Kidney (tissue), 14 donors: ENCODE measurements around the gene ZNG1A. TPM values are rescaled to one million over a fixed set of nuclear protein-coding genes. Genes with fewer than 3 reads are reported as not detected.
"Not testable (repeated sequence)": the region's sequence is repeated elsewhere in the genome, so short reads cannot be mapped to it uniquely, and the experiment has no call there.

Experiments
- DNase-seq, 5 donors: peaks; one replicate each; pipeline ENCODE4 v3.0.0-alpha.2; 2013 to 2020
- FAIRE-seq: peaks from 2 replicates; lab custom pipeline; 2012; peaks lifted over from hg19 to GRCh38; lab: Jason Lieb, UNC
- H3K27ac ChIP-seq, 2 donors: one replicate each; pipeline ENCODE4 v1.7.0; 2013; ENCODE audit warnings: low read depth in 2 of 2, low read length in 2 of 2, inconsistent platforms in 1 of 2
- H3K27me3 ChIP-seq: one replicate; pipeline ENCODE4 v1.7.1; 2013; ENCODE audit warnings: low read length, inconsistent platforms; ENCODE audit not compliant: control insufficient read depth, insufficient read depth
- H3K36me3 ChIP-seq, 3 donors: one replicate each; pipeline versions ENCODE4 v1.7.0 to v1.7.1; 2013; ENCODE audit warnings: low read length in 3 of 3, control low read depth in 1 of 3, inconsistent platforms in 1 of 3; ENCODE audit not compliant: insufficient read depth in 3 of 3, control insufficient read depth in 2 of 3
- H3K4me1 ChIP-seq, 3 donors: one replicate each; pipeline versions ENCODE4 v1.7.0 to v1.7.1; 2013; ENCODE audit warnings: low read length in 3 of 3, inconsistent platforms in 1 of 3, low read depth in 1 of 3; ENCODE audit not compliant: control insufficient read depth in 2 of 3, insufficient read depth in 2 of 3
- H3K4me3 ChIP-seq, 3 donors: one replicate each; pipeline versions ENCODE4 v1.7.0 to v1.8.1; 2013; ENCODE audit warnings: low read length in 3 of 3, control low read depth in 1 of 3, inconsistent platforms in 1 of 3
- H3K9ac ChIP-seq, 3 donors: one replicate each; pipeline versions ENCODE4 v1.7.0 to v1.7.1; 2013; ENCODE audit warnings: low read length in 3 of 3, control low read depth in 1 of 3, inconsistent platforms in 1 of 3
- H3K9me3 ChIP-seq, 3 donors: one replicate each; pipeline versions ENCODE4 v1.7.0 to v1.7.1; 2013; ENCODE audit warnings: low read length in 3 of 3, control low read depth in 1 of 3, inconsistent platforms in 1 of 3; ENCODE audit not compliant: control insufficient read depth in 2 of 3, insufficient read depth in 1 of 3
- CTCF ChIP-seq: IDR thresholded peaks from 3 replicates; pipeline ENCODE4 v1.5.1; 2012; ENCODE audit warnings: mild to moderate bottlenecking, moderate library complexity, borderline replicate concordance; ENCODE audit not compliant: insufficient read depth; ENCODE audit errors: extremely low read depth
- intact Hi-C: fragments of 100-400 bp; cut with DNase I; formaldehyde crosslinking; loops from one replicate; pipeline ENCODE4 v1.11.1; 2022
- polyA plus RNA-seq: library from polyadenylated mRNA; stranded (reverse); fragments of 350-450 nt; fragmentation: Illumina TruSeq; extraction: RNeasy Lipid Tissue Mini Kit (QIAGEN cat#74804); gene quantifications from one replicate; pipeline ENCODE4 v1.2.3, GENCODE V29; 2014; ENCODE audit warnings: low read depth, low replicate concordance; ENCODE audit not compliant: insufficient read depth
- total RNA-seq: library from RNA; stranded (reverse); fragmentation: NEBNext Ultra II Directional; extraction: Animal tissue kit (Norgen Biotek cat#: 25700); gene quantifications from one replicate; pipeline ENCODE4 v1.2.1, GENCODE V29; 2021
- donor health status: control.
- donor health status: control.
- donor health status: control.
- donor health status: control.
- donor health status: control.
- donor health status: DM: yes; HTN: yes; CAD: no.
- donor health status: Normal renal cell carcinoma (clear cell type).

The ZNG1A gene
- total and polyA plus RNA-seq, 2 donors from 2014 or later, result 32.7 to 58.0 TPM

GRCh38 chr9:219670-220365, 41.0 kb upstream of the ZNG1A start:
- peaks cover 0 to 19% (median 6%) of the 10 kb centered on the region in 3 donors for H3K4me1 ChIP-seq
- H3K4me3 ChIP-seq, result no peak overlapping the region
- TF ChIP-seq CTCF, result no peak
- no peak for DNase-seq
- H3K9ac ChIP-seq, result no peak overlapping the region
- intact Hi-C loops, result no loop called here
- H3K9me3 ChIP-seq, result no peaks in the 10 kb centered on the region
- H3K36me3 ChIP-seq, result no peaks in the 10 kb centered on the region
- H3K27ac ChIP-seq, result peak overlapping the region; percentile 7 to 21
- H3K27me3 ChIP-seq, result peaks cover 7% of the 10 kb centered on the region
- FAIRE-seq, result no peak

GRCh38 chr9:219036-219435, 40.2 kb upstream of the ZNG1A start:
- Histone ChIP-seq H3K4me1 (peaks cover 0 to 19% (median 2%) of the 10 kb centered on the region in 3 donors), H3K27ac (peak overlapping the region in 1 of 2 donors; percentile 21)
- H3K9me3 ChIP-seq, H3K36me3 ChIP-seq, H3K27me3 ChIP-seq, FAIRE-seq, H3K9ac ChIP-seq, DNase-seq, intact Hi-C loops, H3K4me3 ChIP-seq: not testable (repeated sequence)

- intact Hi-C loops, result no loop called here
- Histone ChIP-seq H3K27me3 (peaks cover 7% of the 10 kb centered on the region), H3K36me3 (no peaks in the 10 kb centered on the region), H3K4me3 (no peak overlapping the region), H3K9me3 (no peaks in the 10 kb centered on the region), H3K9ac (no peak overlapping the region), H3K27ac (peak overlapping the region; percentile 6 to 90), H3K4me1 (peaks cover 0 to 16% (median 2%) of the 10 kb centered on the region in 3 donors)
- DNase-seq (no peak), FAIRE-seq (no peak)
- TF ChIP-seq CTCF, result no peak
Measured at GRCh38 chr9:217950-218349, 39.1 kb upstream of the ZNG1A start.

- Histone ChIP-seq H3K4me3 (peak overlapping the region in 2 of 3 donors; percentile 58 to 68), H3K27ac (peak overlapping the region; percentile 90 to 92), H3K36me3 (no peaks in the 10 kb centered on the region), H3K9me3 (no peaks in the 10 kb centered on the region), H3K4me1 (peaks cover 0 to 13% (median under 1%) of the 10 kb centered on the region in 3 donors), H3K27me3 (peaks cover 7% of the 10 kb centered on the region), H3K9ac (peak overlapping the region in 1 of 3 donors; percentile 28)
- no peak for TF ChIP-seq CTCF
- DNase-seq (no peak), FAIRE-seq (no peak)
- intact Hi-C loops, result no loop called here
Measured at GRCh38 chr9:216866-217265, 38.0 kb upstream of the ZNG1A start.
